AG09319 (cell line): Measurements from ENCODE around the gene SCGB3A1.

Experiments used
- DNase-seq: peaks from one replicate; pipeline ENCODE4 v3.0.0-alpha.2; 2010; ENCODE audit warnings: low read depth; ENCODE audit errors: extremely low read depth
- CTCF ChIP-seq: IDR thresholded peaks from 2 replicates; pipeline ENCODE4 v1.5.1; 2011; ENCODE audit warnings: low read depth, mild to moderate bottlenecking, inconsistent platforms, low read length, moderate library complexity

The SCGB3A1 gene

GRCh38 chr5:180557217-180557809 lies 34.0 kb downstream of the SCGB3A1 start:
- no peak for DNase-seq

GRCh38 chr5:180555168-180555921 lies 36.0 kb downstream of the SCGB3A1 start:
- no peak for DNase-seq
- TF ChIP-seq CTCF, result no peak

More at GRCh38 chr5:180557217-180557809, 34.0 kb downstream of the SCGB3A1 start:
- TF ChIP-seq CTCF, result no peak

GRCh38 chr5:180553530-180553929 lies 37.8 kb downstream of the SCGB3A1 start:
- no peak for TF ChIP-seq CTCF
- no peak for DNase-seq

GRCh38 chr5:180548563-180548962 lies 42.7 kb downstream of the SCGB3A1 start:
- DNase-seq, result no peak
- TF ChIP-seq CTCF, result no peak

- no peak for DNase-seq
- no peak for TF ChIP-seq CTCF
Measured at GRCh38 chr5:180545248-180545647, 46.1 kb downstream of the SCGB3A1 start.

- DNase-seq, result no peak
- no peak for TF ChIP-seq CTCF
Measured at GRCh38 chr5:180541710-180542109, 49.6 kb downstream of the SCGB3A1 start.
